Effector memory CD4-positive, alpha-beta T cell (primary cell): ENCODE measurements around the gene NRDE2.

Source experiments
- DNase-seq, 3 donors: peaks; one replicate each; pipeline ENCODE4 v3.0.0-alpha.2; 2020
- H3K27ac ChIP-seq: 2 replicates; pipeline ENCODE4 v1.7.0; 2013; ENCODE audit warnings: mild to moderate bottlenecking, low read length, moderate library complexity; ENCODE audit not compliant: insufficient read depth, poor library complexity, severe bottlenecking
- H3K27me3 ChIP-seq: replicated peaks from 2 replicates; pipeline ENCODE4 v1.7.0; 2013; ENCODE audit warnings: mild to moderate bottlenecking, low read length; ENCODE audit not compliant: insufficient read depth, control insufficient read depth, poor library complexity, severe bottlenecking
- H3K36me3 ChIP-seq: 2 replicates; pipeline ENCODE4 v1.7.0; 2013; ENCODE audit warnings: mild to moderate bottlenecking, low read length, moderate library complexity; ENCODE audit not compliant: control insufficient read depth, insufficient read depth
- H3K4me1 ChIP-seq: 2 replicates; pipeline ENCODE4 v1.7.0; 2013; ENCODE audit warnings: low read length, mild to moderate bottlenecking; ENCODE audit not compliant: control insufficient read depth, insufficient read depth, poor library complexity, severe bottlenecking
- H3K4me3 ChIP-seq: 2 replicates; pipeline ENCODE4 v1.7.0; 2013; ENCODE audit warnings: low read length, low read depth, mild to moderate bottlenecking; ENCODE audit not compliant: insufficient read depth, poor library complexity, severe bottlenecking
- H3K9me3 ChIP-seq: 2 replicates; pipeline ENCODE4 v1.7.0; 2013; ENCODE audit warnings: mild to moderate bottlenecking, low read length, moderate library complexity; ENCODE audit not compliant: control insufficient read depth

The NRDE2 gene

DNA sequence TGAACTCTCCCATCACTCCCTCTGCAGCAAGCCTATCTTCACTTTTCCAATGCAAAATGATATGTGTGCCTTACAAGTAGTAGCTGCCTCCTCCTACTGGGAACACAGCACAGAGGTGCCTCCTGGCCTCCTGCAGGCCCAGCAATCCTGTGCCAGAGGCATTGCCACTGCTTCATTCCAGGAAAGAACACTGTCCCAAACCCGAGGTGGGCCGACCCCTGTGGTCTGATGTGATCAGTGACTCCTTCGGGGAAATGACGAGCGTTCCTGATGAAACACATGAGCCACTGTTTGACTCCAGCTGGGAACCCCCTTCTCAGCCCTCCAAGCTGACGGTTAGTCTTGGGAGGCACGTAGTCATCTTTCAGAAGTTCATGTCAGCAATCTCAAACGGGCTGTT, 55.9 kb downstream of the NRDE2 start:
- Histone ChIP-seq H3K4me1 (peaks cover 6% of the 10 kb centered on the region), H3K27ac (no peak overlapping the region), H3K9me3 (no peaks in the 10 kb centered on the region), H3K27me3 (no peaks in the 10 kb centered on the region), H3K4me3 (no peak overlapping the region), H3K36me3 (peaks cover 43% of the 10 kb centered on the region)
- no peak for DNase-seq

DNA sequence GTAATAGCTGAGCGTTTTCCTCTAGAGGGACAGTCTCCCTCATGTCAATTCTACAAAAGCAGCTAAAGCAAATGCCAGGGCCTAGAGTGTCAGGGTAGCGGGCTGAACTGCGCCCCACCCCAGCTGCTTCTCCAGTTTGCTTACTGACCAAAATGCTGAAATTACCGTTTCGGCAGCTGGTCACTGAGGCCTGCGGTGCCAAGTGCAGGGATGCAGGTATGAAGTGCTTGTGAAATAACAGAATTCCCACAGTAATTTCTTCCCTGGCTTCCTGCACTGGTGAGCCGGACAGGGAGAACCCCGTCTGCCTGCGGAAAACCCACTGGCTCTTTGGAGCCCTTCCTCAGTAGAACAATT, 56.3 kb downstream of the NRDE2 start:
- Histone ChIP-seq H3K27me3 (no peaks in the 10 kb centered on the region), H3K4me3 (no peak overlapping the region), H3K9me3 (no peaks in the 10 kb centered on the region), H3K36me3 (peaks cover 43% of the 10 kb centered on the region), H3K4me1 (peaks cover 6% of the 10 kb centered on the region), H3K27ac (no peak overlapping the region)
- DNase-seq, result no peak

DNA sequence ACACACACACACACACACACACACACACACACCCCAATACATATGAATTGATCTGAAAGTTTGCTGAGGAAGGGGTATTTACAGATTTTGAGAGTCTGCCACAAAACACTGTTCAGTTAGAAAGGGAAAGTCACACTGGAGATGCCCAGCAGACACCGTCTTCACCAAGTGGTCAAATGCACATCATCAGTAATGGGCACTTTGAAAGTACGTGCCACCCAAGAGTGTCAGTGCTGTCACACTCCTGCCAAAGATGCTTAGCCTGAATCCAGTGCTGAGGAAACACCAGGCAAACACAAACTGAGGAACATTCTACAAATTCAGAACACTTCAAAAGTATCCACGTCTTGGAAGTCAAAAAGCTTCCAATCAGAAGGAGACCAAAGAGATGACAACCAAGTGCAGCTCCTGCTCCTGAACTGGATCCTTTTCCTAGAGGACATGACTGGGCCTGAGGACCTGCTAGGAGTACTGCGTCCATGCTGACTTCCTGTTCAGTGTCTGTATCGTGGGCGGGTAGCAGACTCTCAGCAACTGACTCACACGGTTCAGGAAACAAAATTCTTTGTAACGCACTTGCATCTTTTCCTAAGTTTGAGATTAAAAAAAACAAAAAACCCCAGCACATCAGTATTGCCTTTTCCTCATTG, 56.8 kb downstream of the NRDE2 start:
- Histone ChIP-seq H3K4me3 (no peak overlapping the region), H3K9me3 (no peaks in the 10 kb centered on the region), H3K36me3 (peaks cover 43% of the 10 kb centered on the region), H3K27me3 (no peaks in the 10 kb centered on the region), H3K27ac (no peak overlapping the region), H3K4me1 (peaks cover 6% of the 10 kb centered on the region)
- no peak for DNase-seq

DNA sequence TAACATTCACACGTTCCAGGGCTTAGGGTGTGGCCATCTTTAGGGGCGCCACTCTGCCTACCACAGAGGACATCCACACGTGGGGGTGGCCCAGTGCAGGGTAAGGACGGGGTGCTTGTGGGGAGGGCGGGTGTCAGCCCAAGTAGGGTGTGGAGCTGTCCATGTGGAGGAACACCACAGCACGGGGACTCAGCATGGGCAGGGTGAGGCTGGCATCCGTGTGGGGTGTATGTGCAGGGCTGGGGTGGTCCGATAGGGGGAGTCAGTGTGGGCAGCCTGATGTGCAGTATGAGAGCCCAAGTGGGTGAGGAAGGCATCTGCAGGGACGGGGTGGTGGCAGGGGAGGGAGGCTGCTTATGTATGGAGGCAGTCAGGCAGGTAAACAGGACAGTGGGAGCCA, 57.7 kb downstream of the NRDE2 start:
- H3K27ac ChIP-seq, result no peak overlapping the region
- peaks cover 48% of the 10 kb centered on the region for H3K36me3 ChIP-seq
- DNase-seq, result no peak
- H3K4me3 ChIP-seq, result no peak overlapping the region
- H3K4me1 ChIP-seq, result peaks cover 6% of the 10 kb centered on the region
- H3K9me3 ChIP-seq, result no peaks in the 10 kb centered on the region
- no peaks in the 10 kb centered on the region for H3K27me3 ChIP-seq

DNA sequence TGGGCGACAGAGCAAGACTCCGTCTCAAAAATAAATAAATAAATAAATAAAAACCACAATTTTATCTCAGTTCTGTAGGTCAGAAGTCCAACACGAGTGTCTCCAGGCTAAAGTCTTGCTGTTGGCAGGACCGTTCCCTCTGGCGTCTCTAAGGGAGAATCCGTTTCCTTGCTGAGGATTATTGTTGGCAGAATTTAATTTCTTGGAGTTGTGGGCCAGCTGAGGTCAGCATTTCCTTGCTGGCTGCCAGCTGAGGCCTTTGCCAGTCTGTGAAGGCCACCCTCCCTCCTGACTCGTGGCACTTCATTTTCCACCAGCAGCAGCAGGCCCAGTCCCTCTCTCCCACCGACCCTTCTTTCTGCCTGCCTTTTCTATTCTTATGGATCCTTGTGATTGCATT, 58.2 kb downstream of the NRDE2 start:
- H3K27me3 ChIP-seq, result no peaks in the 10 kb centered on the region
- no peaks in the 10 kb centered on the region for H3K9me3 ChIP-seq
- H3K4me3 ChIP-seq, result no peak overlapping the region
- peaks cover 6% of the 10 kb centered on the region for H3K4me1 ChIP-seq
- no peak for DNase-seq
- no peak overlapping the region for H3K27ac ChIP-seq
- H3K36me3 ChIP-seq, result peaks cover 50% of the 10 kb centered on the region

DNA sequence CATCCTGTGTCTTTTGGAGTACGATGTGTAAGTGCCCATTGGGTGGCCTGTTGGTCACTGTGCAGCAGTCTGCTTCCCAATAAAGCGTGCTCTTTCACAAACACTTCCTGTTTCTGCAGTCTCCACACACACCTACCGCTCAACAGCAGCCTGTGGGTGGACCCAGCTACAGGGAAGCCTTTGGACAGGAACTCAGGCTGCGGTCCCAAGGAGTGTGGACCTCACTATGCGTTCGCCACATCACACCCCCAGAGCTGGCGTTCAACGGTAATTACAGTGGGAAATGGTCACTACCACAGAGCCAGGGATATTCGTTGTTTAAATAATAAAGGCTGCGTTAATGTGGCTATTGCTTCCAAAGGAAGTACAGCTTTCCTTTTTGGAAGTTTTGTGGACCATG, 59.2 kb downstream of the NRDE2 start:
- no peak overlapping the region for H3K27ac ChIP-seq
- H3K27me3 ChIP-seq, result no peaks in the 10 kb centered on the region
- no peak overlapping the region for H3K4me3 ChIP-seq
- H3K36me3 ChIP-seq, result peaks cover 49% of the 10 kb centered on the region
- H3K4me1 ChIP-seq, result peaks cover 6% of the 10 kb centered on the region
- H3K9me3 ChIP-seq, result no peaks in the 10 kb centered on the region
- DNase-seq, result no peak

DNA sequence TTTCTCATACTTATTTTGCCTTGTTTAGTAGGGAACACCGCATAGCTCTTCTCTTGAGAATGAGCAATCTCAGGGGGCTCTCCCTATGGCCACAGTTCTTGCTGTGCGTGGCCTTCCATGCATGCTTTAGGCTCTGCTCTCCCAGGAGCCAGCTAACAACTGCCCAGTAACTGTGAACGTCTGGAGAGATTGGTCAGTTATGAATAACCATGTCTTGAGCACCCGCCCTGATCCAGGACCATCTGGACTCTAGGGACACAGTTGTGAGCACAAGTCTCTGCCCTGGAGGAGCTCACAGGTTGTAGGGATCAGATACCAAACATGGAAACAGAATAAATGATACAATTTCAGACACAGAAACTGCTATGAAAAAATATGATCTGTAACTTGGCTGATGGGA, 63.3 kb downstream of the NRDE2 start:
- no peak overlapping the region for H3K27ac ChIP-seq
- H3K9me3 ChIP-seq, result no peaks in the 10 kb centered on the region
- DNase-seq, result no peak
- H3K4me3 ChIP-seq, result no peak overlapping the region
- peaks cover 82% of the 10 kb centered on the region for H3K36me3 ChIP-seq
- no peaks in the 10 kb centered on the region for H3K27me3 ChIP-seq
- H3K4me1 ChIP-seq, result no peaks in the 10 kb centered on the region

DNA sequence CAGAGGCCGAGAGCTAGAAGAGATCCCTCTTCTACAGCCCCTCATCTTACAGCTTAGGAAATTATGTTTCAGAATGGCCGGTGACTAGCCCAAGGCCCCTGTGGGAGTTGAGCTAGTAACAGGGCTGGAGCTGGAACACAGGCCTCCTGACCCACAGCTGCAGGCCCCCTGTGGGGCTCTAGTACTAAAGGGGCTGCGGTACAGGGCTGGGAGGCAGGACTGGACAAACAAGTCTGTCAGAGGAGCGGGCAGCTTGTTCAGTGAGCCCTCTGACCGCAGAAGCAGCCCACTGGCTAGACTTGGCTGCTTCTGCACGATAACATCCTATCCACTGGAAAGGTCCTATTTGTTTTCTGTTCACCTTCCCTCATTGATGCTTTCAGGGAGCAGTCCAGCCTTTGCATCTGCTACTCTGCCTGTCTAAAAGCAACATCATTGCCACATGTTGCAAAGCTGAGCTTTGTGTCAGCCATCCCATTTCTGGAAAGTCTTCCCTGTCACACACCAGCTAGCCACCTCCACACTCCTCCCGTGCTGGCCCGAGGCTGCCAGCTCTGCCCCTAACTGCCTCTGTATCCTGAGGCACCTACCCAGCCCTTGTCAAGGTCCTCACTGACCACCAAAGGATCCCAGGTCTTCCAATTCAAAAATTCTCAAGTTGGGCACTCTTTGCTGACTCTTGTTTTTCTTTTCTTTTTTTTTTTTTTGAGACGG, 65.1 kb downstream of the NRDE2 start:
- no peak overlapping the region for H3K4me3 ChIP-seq
- H3K36me3 ChIP-seq, result peaks cover 81% of the 10 kb centered on the region
- no peaks in the 10 kb centered on the region for H3K4me1 ChIP-seq
- no peak overlapping the region for H3K27ac ChIP-seq
- no peak for DNase-seq
- H3K27me3 ChIP-seq, result no peaks in the 10 kb centered on the region
- H3K9me3 ChIP-seq, result no peaks in the 10 kb centered on the region

DNA sequence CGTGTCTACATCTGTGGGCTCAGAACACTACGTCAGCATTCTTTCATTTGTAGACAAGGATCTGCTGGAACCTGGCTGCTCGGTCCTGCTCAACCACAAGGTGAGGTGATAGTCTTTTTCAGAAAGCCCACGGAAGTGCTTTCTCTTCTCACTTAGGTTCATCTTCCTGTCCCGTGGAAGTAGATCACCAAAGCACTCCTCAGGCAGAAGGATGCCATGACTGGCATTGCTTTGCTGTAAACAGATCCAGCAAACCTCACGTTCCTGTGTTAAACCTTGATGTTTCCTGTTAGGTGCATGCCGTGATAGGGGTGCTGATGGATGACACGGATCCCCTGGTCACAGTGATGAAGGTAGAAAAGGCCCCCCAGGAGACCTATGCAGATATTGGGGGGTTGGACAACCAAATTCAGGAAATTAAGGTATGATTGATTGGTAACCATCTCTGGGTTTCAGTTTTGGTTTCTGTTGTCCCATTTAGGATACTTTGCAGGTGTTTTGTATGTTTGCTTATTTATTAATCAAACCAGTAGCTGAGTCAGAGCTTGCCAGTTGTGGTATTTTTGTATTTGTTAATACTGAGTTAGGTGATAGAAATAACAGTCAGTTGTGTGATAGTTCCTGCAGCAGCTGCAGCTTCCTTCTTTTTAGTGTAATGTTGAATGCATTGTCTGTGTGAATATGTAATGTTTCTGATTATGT, 67.8 kb downstream of the NRDE2 start:
- Histone ChIP-seq H3K36me3 (peaks cover 84% of the 10 kb centered on the region), H3K27me3 (no peaks in the 10 kb centered on the region), H3K4me1 (no peaks in the 10 kb centered on the region), H3K4me3 (no peak overlapping the region), H3K27ac (no peak overlapping the region), H3K9me3 (no peaks in the 10 kb centered on the region)
- DNase-seq, result no peak
